K562 (cell line): Measurements from ENCODE around the gene KLHL22. TPM values are rescaled to one million over a fixed set of nuclear protein-coding genes. Genes with fewer than 3 reads are reported as not detected.

Experiments used
- ARID3B ChIP-seq: fragments of 250-450 bp; sonication (Bioruptor Pico); IDR thresholded peaks from 2 replicates; pipeline ENCODE4 v1.4.0; 2020; ENCODE audit warnings: borderline replicate concordance
- CHD7 ChIP-seq: fragments of 200-600 bp; sonication (generic); IDR thresholded peaks from one replicate; pipeline ENCODE4 v1.6.1; 2012; ENCODE audit warnings: mild to moderate bottlenecking, low read depth, low read length, inconsistent platforms
- EHMT2 ChIP-seq: fragments of 450-650 bp; IDR thresholded peaks from 2 replicates; pipeline ENCODE4 v1.6.1; 2018; ENCODE audit warnings: antibody characterized with exemption
- FOXP1 ChIP-seq: sonication (generic); formaldehyde crosslinking; IDR thresholded peaks from 2 replicates; pipeline ENCODE4 v1.8.0; 2022; ENCODE audit warnings: mild to moderate bottlenecking, missing genetic modification reagents
- MEF2D ChIP-seq: conservative IDR thresholded peaks from 2 replicates; pipeline ENCODE4 v1.6.1; 2016; ENCODE audit warnings: low read depth, missing genetic modification characterization, missing compliant biosample characterization
- NFYB ChIP-seq: IDR thresholded peaks from 2 replicates; pipeline ENCODE4 v1.6.1; 2011; ENCODE audit warnings: mild to moderate bottlenecking, moderate library complexity; ENCODE audit not compliant: insufficient read length; ENCODE audit errors: extremely low read depth
- RBBP5 ChIP-seq: fragments of 200-600 bp; sonication (generic); IDR thresholded peaks from 2 replicates; pipeline ENCODE4 v1.6.1; 2012; ENCODE audit warnings: borderline replicate concordance, mild to moderate bottlenecking, low read length, control low read depth, inconsistent platforms; ENCODE audit not compliant: insufficient read depth, poor library complexity, severe bottlenecking
- THAP12 ChIP-seq: fragments of 250-450 bp; sonication (Bioruptor Pico); IDR thresholded peaks from 2 replicates; pipeline ENCODE4 v1.9.0; 2021; ENCODE audit warnings: mild to moderate bottlenecking, inconsistent platforms
- ZNF232 ChIP-seq: sonication (generic); formaldehyde crosslinking; IDR thresholded peaks from 2 replicates; pipeline ENCODE4 v1.8.0; 2022; ENCODE audit warnings: mild to moderate bottlenecking, missing genetic modification reagents
- ZNF431 ChIP-seq: sonication (generic); formaldehyde crosslinking; IDR thresholded peaks from 2 replicates; pipeline ENCODE4 v1.8.0; 2022; ENCODE audit warnings: mild to moderate bottlenecking, missing genetic modification reagents
- ZNF436 ChIP-seq: fragments of 250-450, 450-650 bp; sonication (Bioruptor Pico); formaldehyde crosslinking; IDR thresholded peaks from 2 replicates; pipeline ENCODE4 v1.7.0; 2020; ENCODE audit warnings: mild to moderate bottlenecking
- polyA plus RNA-seq, 8 experiments: library from polyadenylated mRNA; depleted of rRNA in 4 of 8; stranded (reverse) in 5 of 8; unstranded in 3 of 8; fragments of >200 nt; fragmentation: Nextera tagmentation in 2 of 8; fragmentation: Illumina TruSeq in 1 of 8; extraction: Ambion mirVana in 2 of 8; extraction: Trizol in 1 of 8; gene quantifications; 2 replicates each; pipeline versions ENCODE4 v1.2.1 to v1.2.3, GENCODE V29; 2011 to 2014; ENCODE audit warnings: inconsistent platforms in 1 of 8, missing spikeins in 1 of 8
- total RNA-seq, 7 experiments: library from RNA; depleted of rRNA in 6 of 7; stranded (reverse); fragments of >200 nt in 6 of 7; fragmentation: Illumina TruSeq in 2 of 7; extraction: Trizol in 2 of 7; gene quantifications; 2 replicates each; pipeline versions ENCODE4 v1.2.1 to v1.2.3, GENCODE V29; 2011 to 2021; ENCODE audit warnings: low replicate concordance in 1 of 7

KLHL22 gene
- total and polyA plus RNA-seq, 9 of the 15 experiments (the other 6 are each of a cell fraction or from before 2014, with no cell fraction given), result 1.3 to 25.6 (median 15.2) TPM

- TF ChIP-seq NFYB (no peak), THAP12 (CRISPR knock-in tag) (0 out of 2 replicates have a peak, but pooled peaks have one; percentile 13), ZNF436 (CRISPR knock-in tag) (no peak), RBBP5 (peak; percentile 45), ZNF232 (no peak), ARID3B (CRISPR knock-in tag) (no peak), EHMT2 (no peak), CHD7 (peak; percentile 47), FOXP1 (CRISPR knock-in tag) (0 out of 2 replicates have a peak, but pooled peaks have one; percentile 37), ZNF431 (CRISPR knock-in tag) (no peak), MEF2D (tag) (no peak)
These were observed 24.5 kb upstream of the KLHL22 start (continued) for GRCh38 chr22:20520093-20520511.
